BE2C (cell line): ENCODE data around the gene IL20RA. TPM values are rescaled to one million over a fixed set of nuclear protein-coding genes. Genes with fewer than 3 reads are reported as not detected.
A peak's percentile ranks its signal among the peaks of the same experiment; 100 is the strongest.

Experiments
- DNase-seq: peaks from one replicate; pipeline ENCODE4 v3.0.0-alpha.2; 2020
- H3K27me3 ChIP-seq: fragments of 250-450 bp; sonication (Bioruptor Pico); 2 replicates; pipeline ENCODE4 v1.5.1; 2020; ENCODE audit warnings: mild to moderate bottlenecking
- H3K36me3 ChIP-seq: fragments of 250-450 bp; sonication (Bioruptor Pico); 2 replicates; pipeline ENCODE4 v1.5.1; 2020; ENCODE audit warnings: mild to moderate bottlenecking
- H3K4me1 ChIP-seq: fragments of 250-450 bp; sonication (Bioruptor Pico); 2 replicates; pipeline ENCODE4 v1.5.1; 2020
- H3K4me3 ChIP-seq: 2 replicates; pipeline ENCODE4 v1.5.1; 2011; ENCODE audit warnings: low read depth, low read length
- H3K9me3 ChIP-seq: fragments of 250-450 bp; sonication (Bioruptor Pico); 2 replicates; pipeline ENCODE4 v1.5.1; 2020
- CTCF ChIP-seq: IDR thresholded peaks from 2 replicates; pipeline ENCODE4 v1.5.1; 2012; ENCODE audit warnings: mild to moderate bottlenecking, low read depth, low read length
- polyA plus RNA-seq: library from polyadenylated mRNA; unstranded; fragments of >200 nt; gene quantifications from one replicate; pipeline ENCODE4 v1.2.1, GENCODE V29; 2012; ENCODE audit warnings: low read depth, missing spikeins; ENCODE audit not compliant: insufficient read length, insufficient read depth

IL20RA gene
- polyA plus RNA-seq: 0.39 TPM

- H3K9me3 ChIP-seq: peaks cover 2% of the 10 kb centered on the region; the same call in 1 of the 2 replicates
- no peaks in the 10 kb centered on the region for H3K36me3 ChIP-seq
- TF ChIP-seq CTCF: no peak
- no peaks in the 10 kb centered on the region for H3K27me3 ChIP-seq
- H3K4me1 ChIP-seq: no peaks in the 10 kb centered on the region; the same call in 1 of the 2 replicates
- DNase-seq: no peak
- H3K4me3 ChIP-seq: peak within 1 kb of the TSS; percentile 72
These were observed at the start of gene IL20RA for GRCh38 chr6:137044366-137045221. TSS of gene IL20RA (minus strand) at chr6:137044965. CDS start at chr6:137044728, 237 bp downstream.

- Histone ChIP-seq H3K9me3 (no peaks in the 10 kb centered on the region), H3K4me3 (no peak overlapping the region), H3K27me3 (no peaks in the 10 kb centered on the region), H3K4me1 (peaks cover 23% of the 10 kb centered on the region), H3K36me3 (no peaks in the 10 kb centered on the region)
- no peak for DNase-seq
- TF ChIP-seq CTCF: no peak
These were observed 48.7 kb upstream of the IL20RA start for GRCh38 chr6:137093183-137094069.

GRCh38 chr6:137092018-137092417 is 47.3 kb upstream of the IL20RA start:
- peak; percentile 28 for DNase-seq
- no peaks in the 10 kb centered on the region for H3K36me3 ChIP-seq
- no peak overlapping the region for H3K4me3 ChIP-seq
- H3K4me1 ChIP-seq: peaks cover 23% of the 10 kb centered on the region
- no peaks in the 10 kb centered on the region for H3K9me3 ChIP-seq
- no peaks in the 10 kb centered on the region for H3K27me3 ChIP-seq
- TF ChIP-seq CTCF: no peak

GRCh38 chr6:137089305-137089704 is 44.5 kb upstream of the IL20RA start:
- Histone ChIP-seq H3K4me3 (no peak overlapping the region), H3K4me1 (peaks cover 15% of the 10 kb centered on the region), H3K27me3 (no peaks in the 10 kb centered on the region), H3K36me3 (no peaks in the 10 kb centered on the region), H3K9me3 (no peaks in the 10 kb centered on the region)
- DNase-seq: peak; percentile 22
- no peak for TF ChIP-seq CTCF

- Histone ChIP-seq H3K9me3 (no peaks in the 10 kb centered on the region), H3K4me3 (no peak overlapping the region), H3K36me3 (no peaks in the 10 kb centered on the region), H3K27me3 (no peaks in the 10 kb centered on the region), H3K4me1 (peaks cover 9% of the 10 kb centered on the region)
- no peak for DNase-seq
- TF ChIP-seq CTCF: no peak
These were observed 43.1 kb upstream of the IL20RA start for GRCh38 chr6:137087902-137088301.
